ENCODE measurements around the gene IL32. TPM values are rescaled to one million over a fixed set of nuclear protein-coding genes. Genes with fewer than 3 reads are reported as not detected.

IL32 gene
- total RNA-seq, 4 donors from 2014 or later: 24.0 to 53.6 (median 28.9) TPM

GRCh38 chr16:3027983-3028715, 37.3 kb upstream of the IL32 start:
- Histone ChIP-seq H3K27ac (no peak overlapping the region), H3K4me1 (peaks cover 12 to 35% of the 10 kb centered on the region in 2 donors), H3K36me3 (peaks cover 4 to 13% of the 10 kb centered on the region in 2 donors), H3K4me3 (replicated peaks in 1 of 3) (no peak overlapping the region), H3K27me3 (no peaks in the 10 kb centered on the region), H3K9me3 (no peaks in the 10 kb centered on the region)
- 26 to 37% methylated on average over 7 to 21 of the region's 58 CpGs for WGBS, 2 donors
- DNase-seq: peak; percentile 87 to 92
- intact Hi-C loops (cut with DNase I): no loop called here
- TF ChIP-seq CTCF (IDR thresholded peaks at IDR 0.05) (peak; percentile 47 to 95 (median 72)), POLR2A (IDR thresholded peaks at IDR 0.05) (peak in 1 of 2 donors; percentile 43)

- 34 to 44% methylated on average over 8 to 12 of the region's 15 CpGs for WGBS, 2 donors
- intact Hi-C loops (cut with DNase I): no loop called here
- no peaks in the 10 kb centered on the region for H3K27me3 ChIP-seq
Measured at GRCh38 chr16:3028716-3029319, 36.6 kb upstream of the IL32 start.

GRCh38 chr16:3029491-3030221, 35.8 kb upstream of the IL32 start:
- no peak overlapping the region for H3K4me3 ChIP-seq (replicated peaks in 1 of 3)
- H3K27me3 ChIP-seq: no peaks in the 10 kb centered on the region
- 21 to 35% methylated on average over 21 to 38 of the region's 59 CpGs for WGBS, 2 donors
- H3K27ac ChIP-seq: no peak overlapping the region
- intact Hi-C loops (cut with DNase I): no loop called here
- peaks cover 4 to 13% of the 10 kb centered on the region in 2 donors for H3K36me3 ChIP-seq
- DNase-seq: no peak
- H3K4me1 ChIP-seq: peaks cover 4 to 26% of the 10 kb centered on the region in 2 donors
- no peaks in the 10 kb centered on the region for H3K9me3 ChIP-seq
- TF ChIP-seq POLR2A (IDR thresholded peaks at IDR 0.05) (no peak), CTCF (IDR thresholded peaks at IDR 0.05) (no peak)

More at GRCh38 chr16:3028716-3029319, 36.6 kb upstream of the IL32 start:
- Histone ChIP-seq H3K27ac (no peak overlapping the region), H3K4me1 (peaks cover 6 to 30% of the 10 kb centered on the region in 2 donors), H3K36me3 (peaks cover 4 to 13% of the 10 kb centered on the region in 2 donors), H3K4me3 (replicated peaks in 1 of 3) (no peak overlapping the region), H3K9me3 (no peaks in the 10 kb centered on the region)
- TF ChIP-seq CTCF (IDR thresholded peaks at IDR 0.05) (no peak), POLR2A (IDR thresholded peaks at IDR 0.05) (no peak)
- no peak for DNase-seq

GRCh38 chr16:3030222-3031212, 34.9 kb upstream of the IL32 start:
- Histone ChIP-seq H3K36me3 (peaks cover 4 to 13% of the 10 kb centered on the region in 2 donors), H3K27me3 (no peaks in the 10 kb centered on the region), H3K27ac (no peak overlapping the region), H3K9me3 (no peaks in the 10 kb centered on the region), H3K4me3 (replicated peaks in 1 of 3) (no peak overlapping the region), H3K4me1 (peaks cover 3 to 20% of the 10 kb centered on the region in 2 donors)
- intact Hi-C loops (cut with DNase I): no loop called here
- 84 to 86% methylated on average over 26 to 32 of the region's 33 CpGs for WGBS, 2 donors
- DNase-seq: no peak
- TF ChIP-seq CTCF (IDR thresholded peaks at IDR 0.05) (no peak), POLR2A (IDR thresholded peaks at IDR 0.05) (no peak)

All from thyroid gland (tissue), 4 donors.